ENCODE results near the gene IQCC. TPM values are rescaled to one million over a fixed set of nuclear protein-coding genes. Genes with fewer than 3 reads are reported as not detected.

Gene IQCC
- total RNA-seq, 1 donor from 2014 or later, result 0.71 TPM

GRCh38 chr1:32181065-32181464 is 24.4 kb upstream of the IQCC start:
- H3K36me3 ChIP-seq, result peaks cover 47% of the 10 kb centered on the region

GRCh38 chr1:32181563-32181962 is 23.9 kb upstream of the IQCC start:
- Histone ChIP-seq H3K4me1 (peaks cover 73% of the 10 kb centered on the region), H3K4me3 (peak overlapping the region; percentile 73), H3K27me3 (ENCODE audit: low read depth) (no peaks in the 10 kb centered on the region), H3K9me3 (replicated peaks) (no peaks in the 10 kb centered on the region), H3K36me3 (peaks cover 52% of the 10 kb centered on the region), H3K27ac (replicated peaks) (peak overlapping the region; percentile 21)
- TF ChIP-seq CTCF (IDR thresholded peaks at IDR 0.05; ENCODE audit: borderline replicate concordance), result no peak
- intact Hi-C loops (cut with micrococcal nuclease), result no loop called here
- DNase-seq, result no peak

More at GRCh38 chr1:32181065-32181464, 24.4 kb upstream of the IQCC start:
- no peak for TF ChIP-seq CTCF (IDR thresholded peaks at IDR 0.05; ENCODE audit: borderline replicate concordance)
- Histone ChIP-seq H3K27ac (replicated peaks) (peak overlapping the region; percentile 96), H3K4me3 (peak overlapping the region; percentile 73), H3K4me1 (peaks cover 68% of the 10 kb centered on the region), H3K27me3 (ENCODE audit: low read depth) (no peaks in the 10 kb centered on the region), H3K9me3 (replicated peaks) (no peaks in the 10 kb centered on the region)
- intact Hi-C loops (cut with micrococcal nuclease), result no loop called here
- no peak for DNase-seq

GRCh38 chr1:32182060-32182459 is 23.4 kb upstream of the IQCC start:
- H3K4me1 ChIP-seq, result peaks cover 78% of the 10 kb centered on the region
- peaks cover 57% of the 10 kb centered on the region for H3K36me3 ChIP-seq
- H3K27me3 ChIP-seq (ENCODE audit: low read depth), result no peaks in the 10 kb centered on the region
- intact Hi-C loops (cut with micrococcal nuclease), result no loop called here
- H3K9me3 ChIP-seq (replicated peaks), result no peaks in the 10 kb centered on the region
- H3K27ac ChIP-seq (replicated peaks), result no peak overlapping the region
- TF ChIP-seq CTCF (IDR thresholded peaks at IDR 0.05; ENCODE audit: borderline replicate concordance), result no peak
- H3K4me3 ChIP-seq, result peak overlapping the region; percentile 73
- DNase-seq, result no peak

- no peak overlapping the region for H3K27ac ChIP-seq (replicated peaks)
- no peak overlapping the region for H3K4me3 ChIP-seq
- peaks cover 83% of the 10 kb centered on the region for H3K36me3 ChIP-seq
- no peak for DNase-seq
- no peaks in the 10 kb centered on the region for H3K27me3 ChIP-seq (ENCODE audit: low read depth)
- H3K4me1 ChIP-seq, result peaks cover 69% of the 10 kb centered on the region
- TF ChIP-seq CTCF (IDR thresholded peaks at IDR 0.05; ENCODE audit: borderline replicate concordance), result no peak
- H3K9me3 ChIP-seq (replicated peaks), result no peaks in the 10 kb centered on the region
- intact Hi-C loops (cut with micrococcal nuclease), result no loop called here
Measured at GRCh38 chr1:32184650-32185049, 20.8 kb upstream of the IQCC start.

- Histone ChIP-seq H3K9me3 (replicated peaks) (no peaks in the 10 kb centered on the region), H3K27me3 (ENCODE audit: low read depth) (no peaks in the 10 kb centered on the region), H3K4me1 (peaks cover 55% of the 10 kb centered on the region), H3K27ac (replicated peaks) (no peak overlapping the region), H3K4me3 (no peak overlapping the region), H3K36me3 (peaks cover 97% of the 10 kb centered on the region)
- no peak for DNase-seq
- intact Hi-C loops (cut with micrococcal nuclease), result no loop called here
- no peak for TF ChIP-seq CTCF (IDR thresholded peaks at IDR 0.05; ENCODE audit: borderline replicate concordance)
Measured at GRCh38 chr1:32186077-32186476, 19.4 kb upstream of the IQCC start.

GRCh38 chr1:32186491-32186890 is 19.0 kb upstream of the IQCC start:
- DNase-seq, result no peak
- Histone ChIP-seq H3K9me3 (replicated peaks) (no peaks in the 10 kb centered on the region), H3K27ac (replicated peaks) (no peak overlapping the region), H3K27me3 (ENCODE audit: low read depth) (no peaks in the 10 kb centered on the region), H3K36me3 (peaks cover 97% of the 10 kb centered on the region), H3K4me1 (peaks cover 51% of the 10 kb centered on the region), H3K4me3 (no peak overlapping the region)
- no peak for TF ChIP-seq CTCF (IDR thresholded peaks at IDR 0.05; ENCODE audit: borderline replicate concordance)
- intact Hi-C loops (cut with micrococcal nuclease), result no loop called here

Data from left ventricle myocardium inferior (tissue), 1 donor.